Effector CD4-positive, alpha-beta T cell (primary cell): Measurements from ENCODE around the gene PEAK3. TPM values are rescaled to one million over a fixed set of nuclear protein-coding genes. Genes with fewer than 3 reads are reported as not detected.

ENCODE experiments used
- DNase-seq: peaks from one replicate; pipeline ENCODE4 v3.0.0-alpha.2; 2020
- total RNA-seq: gene quantifications from one replicate; lab custom pipeline; 2026; lab: John Stamatoyannopoulos, UW

Gene PEAK3
- total RNA-seq, result not detected

GRCh38 chr19:2282062-2282861 is at the start of gene PEAK3:
Gene PEAK3 (minus strand): TSS chr19:2282175. CDS start chr19:2280931, 1,244 bp downstream.
- no peak for DNase-seq

GRCh38 chr19:2330632-2331284 is 48.8 kb upstream of the PEAK3 start:
- DNase-seq, result no peak

GRCh38 chr19:2330255-2330631 is 48.3 kb upstream of the PEAK3 start:
- DNase-seq, result no peak

- no peak for DNase-seq
Observed at GRCh38 chr19:2329501-2329916, 47.5 kb upstream of the PEAK3 start.

GRCh38 chr19:2329149-2329478 is 47.1 kb upstream of the PEAK3 start:
- no peak for DNase-seq

GRCh38 chr19:2328401-2329148 is 46.6 kb upstream of the PEAK3 start, which contains the start of the genes LSM7 and SPPL2B:
Gene LSM7 (minus strand): TSS chr19:2328586. CDS start chr19:2328566, 20 bp downstream.
Gene SPPL2B (plus strand): TSS chr19:2328684. CDS start chr19:2328710, 26 bp downstream.
- DNase-seq, result peak; percentile 89

GRCh38 chr19:2327773-2328400 is 45.9 kb upstream of the PEAK3 start:
- peak; percentile 40 for DNase-seq

- DNase-seq, result no peak
Observed at GRCh38 chr19:2326699-2327360, 44.9 kb upstream of the PEAK3 start.

GRCh38 chr19:2325281-2326046 is 43.5 kb upstream of the PEAK3 start:
- no peak for DNase-seq

- no peak for DNase-seq
Observed at GRCh38 chr19:2324220-2324948, 42.4 kb upstream of the PEAK3 start.

GRCh38 chr19:2323707-2324106 is 41.7 kb upstream of the PEAK3 start:
- no peak for DNase-seq

- no peak for DNase-seq
Observed at GRCh38 chr19:2321565-2322283, 39.7 kb upstream of the PEAK3 start.

GRCh38 chr19:2320939-2321338 is 39.0 kb upstream of the PEAK3 start:
- no peak for DNase-seq

- no peak for DNase-seq
Observed at GRCh38 chr19:2320049-2320448, 38.1 kb upstream of the PEAK3 start.

- DNase-seq, result no peak
Observed at GRCh38 chr19:2319551-2319950, 37.6 kb upstream of the PEAK3 start.

- no peak for DNase-seq
Observed at GRCh38 chr19:2318923-2319322, 36.9 kb upstream of the PEAK3 start.

- no peak for DNase-seq
Observed at GRCh38 chr19:2317756-2318155, 35.8 kb upstream of the PEAK3 start.

- DNase-seq, result no peak
Observed at GRCh38 chr19:2317300-2317699, 35.3 kb upstream of the PEAK3 start.

- no peak for DNase-seq
Observed at GRCh38 chr19:2315818-2316353, 33.9 kb upstream of the PEAK3 start.
